HEK293T (cell line): ENCODE results near the gene TMEM38B.

Experiments used
- ARNT ChIP-seq: fragments of 450-650 bp; IDR thresholded peaks from 2 replicates; pipeline ENCODE4 v1.6.1; 2017; ENCODE audit warnings: mild to moderate bottlenecking
- BHLHE40 ChIP-seq: fragments of 450-650 bp; IDR thresholded peaks from 2 replicates; pipeline ENCODE4 v1.6.1; 2016; ENCODE audit warnings: mild to moderate bottlenecking, moderate library complexity, borderline replicate concordance
- ELF4 ChIP-seq: fragments of 450-650 bp; IDR thresholded peaks from 2 replicates; pipeline ENCODE4 v1.6.1; 2017; ENCODE audit warnings: antibody characterized with exemption
- FOXM1 ChIP-seq: fragments of 450-650 bp; IDR thresholded peaks from 2 replicates; pipeline ENCODE4 v1.6.1; 2017; ENCODE audit warnings: mild to moderate bottlenecking, borderline replicate concordance
- HDGF ChIP-seq: fragments of 450-650 bp; IDR thresholded peaks from 2 replicates; pipeline ENCODE4 v1.6.1; 2017; ENCODE audit warnings: antibody characterized with exemption, borderline replicate concordance
- L3MBTL2 ChIP-seq: fragments of 450-650 bp; conservative IDR thresholded peaks from 2 replicates; pipeline ENCODE4 v1.6.1; 2016; ENCODE audit warnings: mild to moderate bottlenecking
- LEF1 ChIP-seq: fragments of 450-650 bp; IDR thresholded peaks from 2 replicates; pipeline ENCODE4 v1.6.1; 2017; ENCODE audit warnings: mild to moderate bottlenecking, borderline replicate concordance
- NFRKB ChIP-seq: fragments of 450-650 bp; IDR thresholded peaks from 2 replicates; pipeline ENCODE4 v1.6.1; 2016; ENCODE audit warnings: mild to moderate bottlenecking, moderate library complexity
- SP1 ChIP-seq: fragments of 450-650 bp; IDR thresholded peaks from 2 replicates; pipeline ENCODE4 v1.6.1; 2017
- SUZ12 ChIP-seq: fragments of 450-650 bp; IDR thresholded peaks from 2 replicates; pipeline ENCODE4 v1.6.1; 2016; ENCODE audit warnings: mild to moderate bottlenecking
- ZNF384 ChIP-seq: fragments of 450-650 bp; IDR thresholded peaks from 2 replicates; pipeline ENCODE4 v1.6.1; 2016

GRCh38 chr9:105673850-105674387 lies 20.4 kb upstream of the TMEM38B start:
- TF ChIP-seq HDGF = no peak
- TF ChIP-seq ELF4 = no peak
- TF ChIP-seq FOXM1 = no peak
- no peak for TF ChIP-seq L3MBTL2
- no peak for TF ChIP-seq ZNF384
- no peak for TF ChIP-seq BHLHE40
- TF ChIP-seq LEF1 = no peak
- no peak for TF ChIP-seq SUZ12
- TF ChIP-seq ARNT = no peak
- TF ChIP-seq NFRKB = no peak
- no peak for TF ChIP-seq SP1
